Ectodermal cell (in vitro differentiated cells): ENCODE results near the gene COL24A1.

Source experiments
- H3K27ac ChIP-seq: 2 replicates; pipeline ENCODE4 v1.7.0; 2013; ENCODE audit warnings: mild to moderate bottlenecking, low read depth, low read length; ENCODE audit not compliant: insufficient read depth, poor library complexity, severe bottlenecking
- H3K27me3 ChIP-seq: 2 replicates; pipeline ENCODE4 v1.7.0; 2013; ENCODE audit warnings: mild to moderate bottlenecking, low read length; ENCODE audit not compliant: insufficient read depth, control insufficient read depth, poor library complexity, severe bottlenecking
- H3K36me3 ChIP-seq: one replicate; pipeline ENCODE4 v1.7.0; 2013; ENCODE audit warnings: low read length; ENCODE audit not compliant: control insufficient read depth, insufficient read depth
- H3K4me1 ChIP-seq: one replicate; pipeline ENCODE4 v1.7.0; 2013; ENCODE audit warnings: low read length; ENCODE audit not compliant: control insufficient read depth, insufficient read depth
- H3K4me3 ChIP-seq: 2 replicates; pipeline ENCODE4 v1.7.0; 2013; ENCODE audit warnings: low read depth, low read length, control low read depth; ENCODE audit not compliant: insufficient read depth
- H3K9me3 ChIP-seq: 2 replicates; pipeline ENCODE4 v1.7.0; 2013; ENCODE audit warnings: mild to moderate bottlenecking, low read length, moderate library complexity; ENCODE audit not compliant: control insufficient read depth
- WGBS, 2 experiments: methylation state at CpG; one replicate each; pipeline ENCODE4 v1.1.7; 2013; ENCODE audit warnings: missing lambda C conversion rate in 2 of 2; 5-methylcytosine and 5-hydroxymethylcytosine counted together

The COL24A1 gene

DNA sequence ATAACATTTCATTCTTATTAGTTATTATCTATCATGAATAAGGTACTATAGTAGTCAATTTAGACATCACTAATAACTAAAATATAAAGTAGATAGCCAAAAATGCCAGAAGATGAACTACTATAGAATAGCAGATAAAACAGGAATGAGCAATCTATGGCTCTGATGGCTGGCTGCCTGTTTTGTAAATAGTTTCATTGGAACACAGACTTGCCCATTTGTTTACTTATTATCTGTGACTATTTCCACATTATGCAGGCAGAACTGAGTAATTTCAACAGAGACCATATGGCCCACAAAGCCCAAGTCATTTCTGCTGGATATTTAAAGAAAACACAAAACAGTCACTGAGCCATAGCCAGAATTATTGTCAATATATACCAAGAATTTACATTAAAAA is 222.1 kb downstream of the COL24A1 start:
- Histone ChIP-seq H3K27ac (no peak overlapping the region), H3K36me3 (no peaks in the 10 kb centered on the region), H3K4me3 (no peak overlapping the region), H3K4me1 (no peaks in the 10 kb centered on the region), H3K27me3 (no peaks in the 10 kb centered on the region), H3K9me3 (no peaks in the 10 kb centered on the region)

DNA sequence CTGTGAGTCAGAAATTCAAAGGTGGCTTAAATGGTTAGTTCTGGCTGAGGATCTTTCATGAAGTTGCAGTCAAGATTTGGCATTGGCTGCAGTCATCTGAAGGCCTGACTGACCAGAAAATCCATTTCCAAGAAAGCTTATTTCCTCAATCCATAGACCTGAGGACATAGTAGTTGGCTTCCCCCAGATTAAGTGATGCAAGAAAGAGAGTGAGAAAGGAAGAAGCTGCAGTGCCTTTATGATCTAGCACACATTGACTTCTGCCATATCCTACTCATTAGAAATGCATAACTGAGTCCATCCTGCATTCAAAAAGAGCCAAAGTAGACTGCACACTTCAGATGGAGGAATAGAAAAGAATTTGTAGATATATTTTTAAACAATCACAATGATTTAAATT is 222.6 kb downstream of the COL24A1 start:
- H3K4me1 ChIP-seq = no peaks in the 10 kb centered on the region
- H3K4me3 ChIP-seq = no peak overlapping the region
- H3K9me3 ChIP-seq = no peaks in the 10 kb centered on the region
- H3K27ac ChIP-seq = no peak overlapping the region
- H3K36me3 ChIP-seq = no peaks in the 10 kb centered on the region
- no peaks in the 10 kb centered on the region for H3K27me3 ChIP-seq

DNA sequence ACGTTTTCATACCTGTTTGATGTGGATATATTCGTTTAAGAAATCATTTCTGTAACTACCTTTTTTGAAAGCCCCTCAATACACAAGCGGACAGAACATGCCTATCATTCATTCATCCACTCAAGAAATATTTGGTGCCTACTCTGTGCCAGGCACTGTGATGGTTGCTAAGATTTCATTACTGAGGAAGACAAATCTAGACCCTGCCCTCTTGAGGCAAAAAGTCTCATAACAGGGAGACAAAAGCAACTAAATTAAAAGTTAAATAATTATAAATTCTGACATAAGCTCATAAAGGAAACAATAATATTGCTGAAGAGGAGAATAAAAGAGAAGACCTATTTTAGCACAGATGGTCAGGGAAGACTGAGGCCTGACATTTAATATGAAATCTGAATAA is 244.8 kb downstream of the COL24A1 start:
- 74 to 79% methylated on average over 2 to 3 of the region's 3 CpGs for WGBS, 2 experiments
- Histone ChIP-seq H3K9me3 (no peaks in the 10 kb centered on the region), H3K27me3 (no peaks in the 10 kb centered on the region)

DNA sequence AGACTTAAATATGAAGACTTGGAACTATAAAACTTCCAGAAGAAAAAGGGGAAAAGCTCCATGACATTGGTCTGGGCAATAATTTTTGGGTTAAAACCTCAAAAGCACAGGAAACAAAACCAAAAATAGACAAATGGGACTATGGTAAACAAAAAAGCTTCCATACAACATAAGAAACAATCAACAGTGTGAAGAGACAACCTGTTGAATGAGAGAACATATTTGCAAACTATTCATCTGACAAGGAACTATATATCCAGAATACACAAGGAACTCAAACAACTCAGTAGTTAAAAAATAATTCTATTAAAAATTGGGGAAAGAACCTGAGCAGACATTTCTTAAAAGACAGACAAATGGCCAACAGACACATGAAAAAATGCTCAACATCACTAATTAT is 255.7 kb downstream of the COL24A1 start:
- H3K36me3 ChIP-seq = no peaks in the 10 kb centered on the region
- no peak overlapping the region for H3K27ac ChIP-seq
- no peaks in the 10 kb centered on the region for H3K27me3 ChIP-seq
- no peaks in the 10 kb centered on the region for H3K9me3 ChIP-seq
- H3K4me3 ChIP-seq = no peak overlapping the region
- no peaks in the 10 kb centered on the region for H3K4me1 ChIP-seq

More for the DNA sequence above, 244.8 kb downstream of the COL24A1 start:
- Histone ChIP-seq H3K4me3 (no peak overlapping the region), H3K36me3 (no peaks in the 10 kb centered on the region), H3K4me1 (no peaks in the 10 kb centered on the region), H3K27ac (no peak overlapping the region)

DNA sequence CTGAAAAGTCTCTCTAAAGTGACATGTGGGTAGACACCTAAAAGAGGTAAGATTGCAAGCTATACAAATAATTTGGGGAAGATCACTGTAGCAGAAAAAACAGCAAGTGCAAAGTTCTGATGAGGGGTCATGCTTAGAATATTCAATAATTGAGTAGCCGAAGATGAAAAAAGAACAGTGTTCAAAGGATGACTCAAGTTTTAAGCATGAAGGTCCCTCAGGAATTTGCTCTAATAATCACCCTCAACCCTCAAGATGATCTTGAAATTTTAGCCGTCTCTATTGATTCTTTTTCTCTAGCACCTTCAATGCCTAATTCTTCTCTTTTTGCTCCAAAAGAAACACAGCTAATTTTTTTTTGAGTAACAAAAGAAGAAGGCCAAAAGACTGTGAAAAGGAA is 257.7 kb downstream of the COL24A1 start:
- no peaks in the 10 kb centered on the region for H3K9me3 ChIP-seq
- H3K4me3 ChIP-seq = no peak overlapping the region
- H3K4me1 ChIP-seq = no peaks in the 10 kb centered on the region
- WGBS, 2 experiments = 84 to 94% methylated on average over 2 of the region's 2 CpGs
- no peaks in the 10 kb centered on the region for H3K27me3 ChIP-seq
- no peak overlapping the region for H3K27ac ChIP-seq
- H3K36me3 ChIP-seq = no peaks in the 10 kb centered on the region

DNA sequence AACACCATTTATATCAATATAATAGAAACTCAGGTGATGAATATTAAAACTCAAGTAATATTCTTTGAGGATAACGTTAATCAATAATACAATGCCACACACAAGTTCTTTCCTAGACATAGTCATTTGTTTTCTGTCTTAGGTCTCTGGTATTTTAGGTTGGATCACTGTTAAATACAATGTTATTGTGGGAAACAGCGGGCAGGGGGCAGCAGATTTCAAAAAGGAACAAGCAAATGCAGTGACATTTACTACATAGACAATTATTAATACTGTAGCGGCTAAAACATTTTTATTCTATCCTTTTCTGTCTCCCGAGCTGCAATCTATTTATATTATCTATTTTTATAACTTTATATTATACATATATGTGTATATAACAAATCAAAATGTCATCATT is 261.9 kb downstream of the COL24A1 start:
- 20 to 69% methylated on average over 1 to 2 of the region's 4 CpGs for WGBS, 2 experiments
- H3K4me1 ChIP-seq = no peaks in the 10 kb centered on the region
- H3K4me3 ChIP-seq = no peak overlapping the region
- no peaks in the 10 kb centered on the region for H3K36me3 ChIP-seq
- H3K27me3 ChIP-seq = no peaks in the 10 kb centered on the region
- no peak overlapping the region for H3K27ac ChIP-seq
- H3K9me3 ChIP-seq = no peaks in the 10 kb centered on the region

DNA sequence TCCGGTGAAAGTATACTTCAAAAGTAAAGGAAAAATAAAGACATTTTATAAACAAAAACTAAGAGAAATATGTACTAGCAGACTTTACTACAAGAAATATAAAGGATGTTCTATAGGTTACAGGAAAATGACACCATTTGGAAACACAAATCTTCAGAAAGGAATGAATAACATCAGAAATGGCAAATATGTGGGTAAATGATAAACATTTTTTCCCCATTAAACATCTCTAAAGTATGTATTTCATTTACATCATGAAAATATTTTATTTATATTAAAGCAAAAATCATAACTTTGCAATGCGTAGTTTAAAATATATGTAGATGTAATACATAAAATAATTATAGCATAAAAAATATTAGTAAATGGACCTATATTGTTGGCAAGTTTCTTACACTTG is 264.2 kb downstream of the COL24A1 start:
- no peaks in the 10 kb centered on the region for H3K27me3 ChIP-seq
- no peak overlapping the region for H3K4me3 ChIP-seq
- no peaks in the 10 kb centered on the region for H3K9me3 ChIP-seq
- H3K27ac ChIP-seq = no peak overlapping the region
- H3K4me1 ChIP-seq = no peaks in the 10 kb centered on the region
- no CpG with 5 or more reads among the region's 2 CpGs for WGBS, 2 experiments
- H3K36me3 ChIP-seq = no peaks in the 10 kb centered on the region

DNA sequence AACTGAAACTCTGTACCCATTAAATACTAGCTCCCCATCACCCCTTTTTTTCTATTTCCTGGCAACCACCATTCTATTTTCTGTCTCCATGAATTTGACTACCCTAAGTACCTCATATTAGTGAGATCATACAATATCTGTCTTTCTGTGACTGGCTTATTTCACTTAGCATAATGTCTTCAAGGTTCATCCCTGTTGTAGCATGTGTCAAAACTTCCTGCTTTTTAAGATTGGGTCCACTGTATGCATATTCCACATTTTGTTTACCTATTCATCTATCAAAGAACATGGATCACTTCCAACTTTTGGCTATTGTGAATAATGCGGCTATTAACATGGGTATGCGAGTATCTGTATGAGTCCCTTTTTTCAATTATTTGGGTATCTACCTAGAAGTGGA is 266.7 kb downstream of the COL24A1 start:
- H3K4me1 ChIP-seq = no peaks in the 10 kb centered on the region
- H3K4me3 ChIP-seq = no peak overlapping the region
- H3K9me3 ChIP-seq = no peaks in the 10 kb centered on the region
- no peaks in the 10 kb centered on the region for H3K27me3 ChIP-seq
- H3K36me3 ChIP-seq = no peaks in the 10 kb centered on the region
- H3K27ac ChIP-seq = no peak overlapping the region
- 100% methylated on average over 2 of the region's 2 CpGs for WGBS, 2 experiments

DNA sequence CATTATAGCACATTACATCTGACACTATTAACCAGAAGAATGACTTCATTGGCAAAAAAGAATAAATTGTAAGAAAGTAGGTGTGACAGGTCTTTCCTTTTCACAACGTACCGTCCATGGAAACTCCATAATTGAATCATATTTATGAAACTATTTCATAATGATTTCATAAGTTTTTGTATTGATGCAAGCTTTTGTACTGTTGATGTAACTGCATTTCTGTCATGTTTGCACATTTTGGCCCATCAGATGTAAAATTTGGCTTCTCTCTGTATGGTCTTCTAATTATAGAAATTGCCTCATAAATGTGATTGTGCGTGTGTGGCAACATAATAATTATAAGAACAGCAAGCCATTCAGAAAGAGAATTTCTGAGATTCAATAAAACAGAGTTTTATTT is 267.7 kb downstream of the COL24A1 start:
- Histone ChIP-seq H3K36me3 (no peaks in the 10 kb centered on the region), H3K4me1 (no peaks in the 10 kb centered on the region), H3K9me3 (no peaks in the 10 kb centered on the region), H3K27ac (no peak overlapping the region), H3K4me3 (no peak overlapping the region), H3K27me3 (no peaks in the 10 kb centered on the region)
- 100% methylated on average over 2 of the region's 3 CpGs; no CpG with 5 or more reads in 1 of the 2 experiments for WGBS, 2 experiments

DNA sequence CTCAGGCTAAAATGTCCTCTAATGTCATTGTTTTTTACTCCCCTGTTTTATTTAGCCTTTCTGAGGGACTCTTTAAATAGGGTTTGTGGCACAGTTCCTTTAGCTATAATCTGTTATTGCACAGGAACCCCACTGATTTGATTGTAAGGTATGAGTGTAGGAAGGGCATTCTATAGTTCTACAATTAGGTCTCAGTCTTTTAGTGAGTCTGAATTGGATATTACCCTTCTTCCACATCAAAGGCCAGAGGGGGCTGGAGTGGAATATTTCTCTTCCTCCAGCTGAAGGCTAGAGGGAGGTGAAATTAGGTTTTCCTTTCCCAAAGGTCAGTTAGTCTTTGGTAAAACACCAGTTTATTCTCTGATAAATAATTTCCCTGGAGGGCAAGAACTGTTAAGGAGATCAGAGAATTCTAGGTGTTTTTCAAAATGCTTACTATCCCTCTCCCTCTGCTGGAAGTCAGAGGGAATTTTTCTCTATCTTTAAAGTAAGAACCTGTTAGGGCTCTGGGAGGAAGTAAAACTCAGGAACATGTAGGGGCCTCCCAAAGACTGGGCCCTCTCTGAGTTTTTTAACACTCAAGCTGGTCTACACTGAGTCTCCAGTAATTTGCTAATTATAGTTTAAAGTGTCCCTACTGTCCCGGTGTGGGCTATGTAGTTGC is 272.1 kb downstream of the COL24A1 start:
- Histone ChIP-seq H3K9me3 (no peaks in the 10 kb centered on the region), H3K27ac (no peak overlapping the region), H3K27me3 (no peaks in the 10 kb centered on the region), H3K4me1 (no peaks in the 10 kb centered on the region), H3K36me3 (no peaks in the 10 kb centered on the region), H3K4me3 (no peak overlapping the region)
- 60 to 68% methylated on average over 1 of the region's 1 CpG for WGBS, 2 experiments

DNA sequence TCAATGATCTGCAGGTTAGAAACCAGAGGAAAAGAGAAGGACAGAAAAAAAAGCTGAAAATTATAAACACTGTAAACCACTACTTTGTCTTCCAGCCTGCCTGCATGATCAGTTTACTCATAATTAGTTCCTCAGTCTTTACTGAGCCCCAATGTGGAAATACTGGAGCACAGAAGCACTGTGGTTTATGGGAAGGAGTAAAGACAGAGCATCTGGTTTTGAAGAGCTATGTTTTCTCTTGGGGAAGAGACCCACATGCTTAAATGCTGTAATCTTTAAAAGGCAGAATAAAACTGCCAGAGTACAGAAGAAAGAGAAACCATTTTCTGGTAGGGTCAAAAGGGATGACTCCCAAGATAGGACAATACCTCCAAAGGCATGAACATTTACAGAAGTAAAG is 289.4 kb downstream of the COL24A1 start:
- no peaks in the 10 kb centered on the region for H3K36me3 ChIP-seq
- H3K4me3 ChIP-seq = no peak overlapping the region
- no peaks in the 10 kb centered on the region for H3K4me1 ChIP-seq
- no peaks in the 10 kb centered on the region for H3K9me3 ChIP-seq
- no peak overlapping the region for H3K27ac ChIP-seq
- no peaks in the 10 kb centered on the region for H3K27me3 ChIP-seq
